CD4-positive, alpha-beta T cell treated with Interleukin-4 for 1 hour (primary cell): Measurements from ENCODE around the gene ANAPC1.
A peak's percentile ranks its signal among the peaks of the same experiment; 100 is the strongest.
"Not testable (repeated sequence)": the region's sequence is repeated elsewhere in the genome, so short reads cannot be mapped to it uniquely, and the experiment has no call there.

Source experiments
- DNase-seq, 2 donors: peaks; one replicate each; pipeline ENCODE4 v3.0.0-alpha.2; 2020 to 2022

ANAPC1 gene

GRCh38 chr2:111883661-111884591 is at the start of gene ANAPC1:
ANAPC1 (minus strand) TSS chr2:111884193; CDS start chr2:111880825, 3,368 bp downstream.
- peak; percentile 80 to 82 for DNase-seq

- DNase-seq = no peak
Observed at GRCh38 chr2:111932841-111933291, 48.9 kb upstream of the ANAPC1 start.

GRCh38 chr2:111930875-111931274 is 46.9 kb upstream of the ANAPC1 start:
- no peak for DNase-seq

- no peak for DNase-seq
Observed at GRCh38 chr2:111930409-111930808, 46.4 kb upstream of the ANAPC1 start.

GRCh38 chr2:111927723-111928122 is 43.7 kb upstream of the ANAPC1 start:
- no peak for DNase-seq

GRCh38 chr2:111924617-111925107 is 40.7 kb upstream of the ANAPC1 start:
- no peak for DNase-seq

GRCh38 chr2:111923276-111923804 is 39.3 kb upstream of the ANAPC1 start:
- no peak for DNase-seq

- DNase-seq = peak in 1 of 2 donors; percentile 28
Observed at GRCh38 chr2:111919794-111920608, 36.0 kb upstream of the ANAPC1 start.

- DNase-seq = no peak
Observed at GRCh38 chr2:111919365-111919764, 35.4 kb upstream of the ANAPC1 start.

GRCh38 chr2:111918383-111918806 is 34.4 kb upstream of the ANAPC1 start:
- no peak for DNase-seq

GRCh38 chr2:111917106-111917505 is 33.1 kb upstream of the ANAPC1 start:
- DNase-seq = no peak

GRCh38 chr2:111912547-111912946 is 28.6 kb upstream of the ANAPC1 start:
- DNase-seq = no peak

GRCh38 chr2:111911295-111911977 is 27.4 kb upstream of the ANAPC1 start:
- DNase-seq = not testable (repeated sequence)

- no peak for DNase-seq
Observed at GRCh38 chr2:111910609-111911277, 26.8 kb upstream of the ANAPC1 start.

- not testable (repeated sequence) for DNase-seq
Observed at GRCh38 chr2:111909997-111910396, 26.0 kb upstream of the ANAPC1 start.

- no peak for DNase-seq
Observed at GRCh38 chr2:111909079-111909478, 25.1 kb upstream of the ANAPC1 start.

- DNase-seq = no peak
Observed at GRCh38 chr2:111908578-111908977, 24.6 kb upstream of the ANAPC1 start.

- no peak for DNase-seq
Observed at GRCh38 chr2:111905990-111906735, 22.2 kb upstream of the ANAPC1 start.

GRCh38 chr2:111905475-111905869 is 21.5 kb upstream of the ANAPC1 start:
- not testable (repeated sequence) for DNase-seq

- DNase-seq = no peak
Observed at GRCh38 chr2:111904726-111905474, 20.9 kb upstream of the ANAPC1 start.
